ENCODE results near the gene SUCO. TPM values are rescaled to one million over a fixed set of nuclear protein-coding genes. Genes with fewer than 3 reads are reported as not detected.

The SUCO gene
- total and polyA plus RNA-seq, 2 of the 4 experiments (the other 2 are of a cell fraction): 11.4 to 21.5 TPM

DNA sequence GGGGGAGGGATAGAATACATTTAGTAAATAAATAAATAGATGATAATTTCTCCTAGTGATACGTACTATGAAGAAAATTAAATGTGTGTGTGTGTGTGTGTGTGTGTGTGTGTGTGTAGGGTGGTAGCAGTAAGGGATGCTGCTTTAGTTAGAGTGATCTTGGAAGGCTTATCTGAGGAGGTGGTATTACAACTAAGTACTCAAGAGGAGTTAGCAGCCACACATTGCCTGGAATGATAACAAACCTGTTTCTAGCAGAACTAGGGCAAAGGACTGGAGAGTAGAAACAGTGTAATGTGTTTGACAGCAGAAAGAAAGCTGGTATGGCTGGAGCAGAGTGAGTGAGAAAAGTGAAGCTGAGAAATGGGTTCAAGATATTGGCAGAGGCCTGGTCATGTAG is 67.7 kb downstream of the SUCO start:
- ChIA-PET CTCF (interaction anchor here (1.1 kb wide), 1 partner anchor 10 kb away, joined by 3 read pairs; no protein-coding TSS in a partner anchor), POLR2A (ENCODE audit: unreplicated experiment) (no interaction called here)
- no peaks in the 10 kb centered on the region for H4K20me1 ChIP-seq (ENCODE audit: insufficient read depth, low read length)
- H3K18ac ChIP-seq (ENCODE audit: low read depth, low read length): no peak overlapping the region
- ATAC-seq (ENCODE audit: low read depth) (no peak), DNase-seq (no peak)
- no peak overlapping the region for H3K9ac ChIP-seq (ENCODE audit: low read depth, low read length)
- no peaks in the 10 kb centered on the region for H3K9me3 ChIP-seq (ENCODE audit: control insufficient read depth, insufficient read depth, low read length)
- WGBS, 2 experiments (ENCODE audit: extremely low coverage in 2 of 2, insufficient read length in 1 of 2): 100% methylated on average over 1 of the region's 1 CpG; no CpG with 5 or more reads in 1 of the 2 experiments
- no peak overlapping the region for H3K27ac ChIP-seq (ENCODE audit: insufficient read depth, low read length)
- H3K9me1 ChIP-seq (ENCODE audit: insufficient read depth, low read length): peaks cover 5% of the 10 kb centered on the region; the same call in 1 of the 2 replicates
- H2BK15ac ChIP-seq (ENCODE audit: low read depth, low read length): no peak overlapping the region
- H2BK20ac ChIP-seq (ENCODE audit: low read depth, low read length): no peak overlapping the region
- H3K4me2 ChIP-seq (ENCODE audit: low read depth, low read length): no peak overlapping the region
- no peak overlapping the region for H3K14ac ChIP-seq (replicated peaks; ENCODE audit: low read depth, low read length)
- H2AFZ ChIP-seq (replicated peaks; ENCODE audit: low read length, poor library complexity): no peak overlapping the region
- no peak overlapping the region for H3K4me3 ChIP-seq (ENCODE audit: insufficient read depth, low read depth, low read length)
- H3K4ac ChIP-seq (ENCODE audit: low read depth, low read length): no peak overlapping the region
- H4K8ac ChIP-seq (ENCODE audit: low read depth in 2 of 2, low read length in 2 of 2): no peak overlapping the region
- H3K36me3 ChIP-seq (ENCODE audit: control insufficient read depth, insufficient read depth, low read length): peaks cover 17% of the 10 kb centered on the region
- H3K79me1 ChIP-seq (ENCODE audit: low read depth in 1 of 2, low read length in 2 of 2): peaks cover 6 to 10% of the 10 kb centered on the region in 2 experiments
- no peak overlapping the region for H2BK5ac ChIP-seq (ENCODE audit: low read depth, low read length, poor library complexity, severe bottlenecking)
- no peak overlapping the region for H4K91ac ChIP-seq (ENCODE audit: insufficient read depth, low read depth, low read length)
- no peaks in the 10 kb centered on the region for H3K4me1 ChIP-seq (ENCODE audit: control insufficient read depth, insufficient read depth, low read length)
- no peak overlapping the region for H2BK120ac ChIP-seq (ENCODE audit: low read depth, low read length)
- no peak overlapping the region for H2AK5ac ChIP-seq (ENCODE audit: low read depth, low read length)
- dilution Hi-C loops (cut with HindIII; ENCODE audit: low sequenced_read_pairs, unreplicated experiment) (no loop called here), in situ Hi-C loops (cut with MboI; ENCODE audit: low sequenced_read_pairs) (no loop called here), intact Hi-C loops (cut with micrococcal nuclease) (no loop called here)
- TF ChIP-seq, protein P1, sequence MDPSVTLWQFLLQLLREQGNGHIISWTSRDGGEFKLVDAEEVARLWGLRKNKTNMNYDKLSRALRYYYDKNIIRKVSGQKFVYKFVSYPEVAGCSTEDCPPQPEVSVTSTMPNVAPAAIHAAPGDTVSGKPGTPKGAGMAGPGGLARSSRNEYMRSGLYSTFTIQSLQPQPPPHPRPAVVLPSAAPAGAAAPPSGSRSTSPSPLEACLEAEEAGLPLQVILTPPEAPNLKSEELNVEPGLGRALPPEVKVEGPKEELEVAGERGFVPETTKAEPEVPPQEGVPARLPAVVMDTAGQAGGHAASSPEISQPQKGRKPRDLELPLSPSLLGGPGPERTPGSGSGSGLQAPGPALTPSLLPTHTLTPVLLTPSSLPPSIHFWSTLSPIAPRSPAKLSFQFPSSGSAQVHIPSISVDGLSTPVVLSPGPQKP (IDR thresholded peaks at IDR 0.05; ENCODE audit: borderline replicate concordance, low read depth, low read length): no peak
- TF ChIP-seq MAZ (IDR thresholded peaks at IDR 0.05; ENCODE audit: borderline replicate concordance, low read depth, low read length) (no peak), SMC3 (IDR thresholded peaks at IDR 0.05; ENCODE audit: low read depth, low read length) (no peak), MAFK (IDR thresholded peaks at IDR 0.05; ENCODE audit: low read depth, low read length) (no peak), RAD21 (IDR thresholded peaks at IDR 0.05; ENCODE audit: low read length) (no peak), FOS (IDR thresholded peaks at IDR 0.05; ENCODE audit: low read depth, low read length) (no peak), RFX5 (IDR thresholded peaks at IDR 0.05; ENCODE audit: low read depth, low read length) (no peak), BHLHE40 (IDR thresholded peaks at IDR 0.05; ENCODE audit: low read depth, low read length) (no peak), NFE2L2 (IDR thresholded peaks at IDR 0.05; ENCODE audit: low read depth, low read length) (no peak), CEBPB (IDR thresholded peaks at IDR 0.05; ENCODE audit: low read depth, low read length) (no peak), POLR2A (IDR thresholded peaks at IDR 0.05; ENCODE audit: low read depth, low read length) (no peak), MXI1 (IDR thresholded peaks at IDR 0.05; ENCODE audit: borderline replicate concordance, low read depth, low read length) (no peak), RCOR1 (IDR thresholded peaks at IDR 0.05; ENCODE audit: insufficient replicate concordance, low read length) (no peak), CHD1 (IDR thresholded peaks at IDR 0.05; ENCODE audit: low read depth, low read length) (no peak)
- TF ChIP-seq, protein P2, sequence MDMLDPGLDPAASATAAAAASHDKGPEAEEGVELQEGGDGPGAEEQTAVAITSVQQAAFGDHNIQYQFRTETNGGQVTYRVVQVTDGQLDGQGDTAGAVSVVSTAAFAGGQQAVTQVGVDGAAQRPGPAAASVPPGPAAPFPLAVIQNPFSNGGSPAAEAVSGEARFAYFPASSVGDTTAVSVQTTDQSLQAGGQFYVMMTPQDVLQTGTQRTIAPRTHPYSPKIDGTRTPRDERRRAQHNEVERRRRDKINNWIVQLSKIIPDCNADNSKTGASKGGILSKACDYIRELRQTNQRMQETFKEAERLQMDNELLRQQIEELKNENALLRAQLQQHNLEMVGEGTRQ (IDR thresholded peaks at IDR 0.05; ENCODE audit: low read depth, low read length): no peak
- TF ChIP-seq, protein P3, sequence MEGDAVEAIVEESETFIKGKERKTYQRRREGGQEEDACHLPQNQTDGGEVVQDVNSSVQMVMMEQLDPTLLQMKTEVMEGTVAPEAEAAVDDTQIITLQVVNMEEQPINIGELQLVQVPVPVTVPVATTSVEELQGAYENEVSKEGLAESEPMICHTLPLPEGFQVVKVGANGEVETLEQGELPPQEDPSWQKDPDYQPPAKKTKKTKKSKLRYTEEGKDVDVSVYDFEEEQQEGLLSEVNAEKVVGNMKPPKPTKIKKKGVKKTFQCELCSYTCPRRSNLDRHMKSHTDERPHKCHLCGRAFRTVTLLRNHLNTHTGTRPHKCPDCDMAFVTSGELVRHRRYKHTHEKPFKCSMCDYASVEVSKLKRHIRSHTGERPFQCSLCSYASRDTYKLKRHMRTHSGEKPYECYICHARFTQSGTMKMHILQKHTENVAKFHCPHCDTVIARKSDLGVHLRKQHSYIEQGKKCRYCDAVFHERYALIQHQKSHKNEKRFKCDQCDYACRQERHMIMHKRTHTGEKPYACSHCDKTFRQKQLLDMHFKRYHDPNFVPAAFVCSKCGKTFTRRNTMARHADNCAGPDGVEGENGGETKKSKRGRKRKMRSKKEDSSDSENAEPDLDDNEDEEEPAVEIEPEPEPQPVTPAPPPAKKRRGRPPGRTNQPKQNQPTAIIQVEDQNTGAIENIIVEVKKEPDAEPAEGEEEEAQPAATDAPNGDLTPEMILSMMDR (conservative IDR thresholded peaks at IDR 0.05; ENCODE audit: low read depth, low read length): no peak
- H2AK9ac ChIP-seq (replicated peaks; ENCODE audit: low read depth, low read length, poor library complexity): no peak overlapping the region
- no TSS peak for BruUV-seq (replicated peaks)
- 0 out of 2 replicates have a peak overlapping the region, but pooled peaks have one; percentile 2 for H3K23ac ChIP-seq (ENCODE audit: low read depth, low read length)
- H3K56ac ChIP-seq (ENCODE audit: extremely low read depth, insufficient read depth, low read length): no peak overlapping the region
- H3K27me3 ChIP-seq (ENCODE audit: control insufficient read depth, insufficient read depth, low read length): no peaks in the 10 kb centered on the region
- H4K5ac ChIP-seq (ENCODE audit: low read depth, low read length): no peak overlapping the region

All from IMR-90 (cell line).